ENCODE results near the gene EHD4.

DNA sequence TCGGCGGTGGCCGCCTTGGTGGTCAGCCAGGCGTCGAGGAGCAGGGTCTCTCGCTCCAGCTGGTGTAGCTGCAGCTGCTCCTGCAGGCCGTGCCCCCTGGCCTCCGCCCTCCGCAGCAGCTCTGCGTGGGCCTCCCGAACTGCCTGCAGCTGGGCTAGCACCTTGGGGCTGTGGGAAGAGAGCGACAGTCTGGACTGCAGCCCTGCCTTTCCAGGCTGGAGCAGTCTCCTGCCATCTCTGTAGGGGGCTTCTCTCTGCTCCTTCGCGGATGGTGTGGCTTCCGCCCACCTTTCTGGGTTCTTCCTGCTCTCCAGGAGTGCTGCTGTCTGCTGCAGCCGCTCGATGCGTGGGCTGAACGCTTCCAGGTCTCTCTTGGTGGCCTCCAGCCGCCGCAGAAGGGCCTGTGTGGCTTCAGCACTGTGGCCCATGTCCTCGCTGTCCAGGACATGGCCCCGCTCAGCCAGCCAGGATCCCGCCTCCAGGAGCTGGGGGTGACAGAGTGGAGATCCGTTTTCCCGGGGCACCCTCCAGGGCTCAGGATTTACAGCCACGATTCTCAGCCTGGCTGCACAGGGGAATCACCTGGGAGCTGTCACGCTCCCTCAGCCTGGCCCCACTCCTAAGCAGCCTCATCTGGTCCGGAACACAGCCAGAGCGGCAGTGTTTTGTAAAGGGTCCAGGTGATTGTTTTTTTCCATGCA is 116.9 kb downstream of the EHD4 start:
- TF ChIP-seq, protein P1, sequence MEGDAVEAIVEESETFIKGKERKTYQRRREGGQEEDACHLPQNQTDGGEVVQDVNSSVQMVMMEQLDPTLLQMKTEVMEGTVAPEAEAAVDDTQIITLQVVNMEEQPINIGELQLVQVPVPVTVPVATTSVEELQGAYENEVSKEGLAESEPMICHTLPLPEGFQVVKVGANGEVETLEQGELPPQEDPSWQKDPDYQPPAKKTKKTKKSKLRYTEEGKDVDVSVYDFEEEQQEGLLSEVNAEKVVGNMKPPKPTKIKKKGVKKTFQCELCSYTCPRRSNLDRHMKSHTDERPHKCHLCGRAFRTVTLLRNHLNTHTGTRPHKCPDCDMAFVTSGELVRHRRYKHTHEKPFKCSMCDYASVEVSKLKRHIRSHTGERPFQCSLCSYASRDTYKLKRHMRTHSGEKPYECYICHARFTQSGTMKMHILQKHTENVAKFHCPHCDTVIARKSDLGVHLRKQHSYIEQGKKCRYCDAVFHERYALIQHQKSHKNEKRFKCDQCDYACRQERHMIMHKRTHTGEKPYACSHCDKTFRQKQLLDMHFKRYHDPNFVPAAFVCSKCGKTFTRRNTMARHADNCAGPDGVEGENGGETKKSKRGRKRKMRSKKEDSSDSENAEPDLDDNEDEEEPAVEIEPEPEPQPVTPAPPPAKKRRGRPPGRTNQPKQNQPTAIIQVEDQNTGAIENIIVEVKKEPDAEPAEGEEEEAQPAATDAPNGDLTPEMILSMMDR (conservative IDR thresholded peaks at IDR 0.05 in 1 of 2, IDR thresholded peaks at IDR 0.05 in 1 of 2; ENCODE audit: low read depth in 1 of 2, low read length in 2 of 2) = no peak
- no peak for TF ChIP-seq EZH2 (IDR thresholded peaks at IDR 0.05; ENCODE audit: low read length, missing control alignments)

All from fibroblast of lung (primary cell).